Measurements from ENCODE around the gene C2CD5.
"Not testable (repeated sequence)": the region's sequence is repeated elsewhere in the genome, so short reads cannot be mapped to it uniquely, and the experiment has no call there.

C2CD5 gene

GRCh38 chr12:22536346-22536945 lies 7.9 kb downstream of the C2CD5 start:
- no peak for DNase-seq (ENCODE audit: low spot score)

- no peak for DNase-seq (ENCODE audit: low spot score)
These were observed 8.9 kb downstream of the C2CD5 start for GRCh38 chr12:22535478-22535877.

GRCh38 chr12:22535038-22535437 lies 9.3 kb downstream of the C2CD5 start:
- no peak for DNase-seq (ENCODE audit: low spot score)

GRCh38 chr12:22533155-22533554 lies 11.2 kb downstream of the C2CD5 start:
- no peak for DNase-seq (ENCODE audit: low spot score)

GRCh38 chr12:22532317-22532716 lies 12.0 kb downstream of the C2CD5 start:
- DNase-seq (ENCODE audit: low spot score): no peak

- no peak for DNase-seq (ENCODE audit: low spot score)
These were observed 13.1 kb downstream of the C2CD5 start for GRCh38 chr12:22531205-22531604.

GRCh38 chr12:22529281-22530060 lies 14.9 kb downstream of the C2CD5 start:
- DNase-seq (ENCODE audit: low spot score): peak; percentile 23

GRCh38 chr12:22527999-22528398 lies 16.3 kb downstream of the C2CD5 start:
- peak; percentile 52 for DNase-seq (ENCODE audit: low spot score)

GRCh38 chr12:22526836-22527235 lies 17.5 kb downstream of the C2CD5 start:
- no peak for DNase-seq (ENCODE audit: low spot score)

GRCh38 chr12:22525426-22525825 lies 18.9 kb downstream of the C2CD5 start:
- peak; percentile 44 for DNase-seq (ENCODE audit: low spot score)

- no peak for DNase-seq (ENCODE audit: low spot score)
These were observed 25.3 kb downstream of the C2CD5 start for GRCh38 chr12:22518998-22519397.

GRCh38 chr12:22518060-22518719 lies 26.2 kb downstream of the C2CD5 start:
- no peak for DNase-seq (ENCODE audit: low spot score)

GRCh38 chr12:22514875-22515274 lies 29.5 kb downstream of the C2CD5 start:
- no peak for DNase-seq (ENCODE audit: low spot score)

- DNase-seq (ENCODE audit: low spot score): no peak
These were observed 38.5 kb downstream of the C2CD5 start for GRCh38 chr12:22505826-22506225.

GRCh38 chr12:22500100-22500499 lies 44.2 kb downstream of the C2CD5 start:
- no peak for DNase-seq (ENCODE audit: low spot score)

- no peak for DNase-seq (ENCODE audit: low spot score)
These were observed 44.9 kb downstream of the C2CD5 start for GRCh38 chr12:22499445-22499844.

GRCh38 chr12:22494319-22494718 lies 50.0 kb downstream of the C2CD5 start:
- DNase-seq (ENCODE audit: low spot score): peak; percentile 16

GRCh38 chr12:22491034-22491433 lies 53.3 kb downstream of the C2CD5 start:
- DNase-seq (ENCODE audit: low spot score): no peak

GRCh38 chr12:22488478-22488877 lies 55.9 kb downstream of the C2CD5 start:
- no peak for DNase-seq (ENCODE audit: low spot score)

- DNase-seq (ENCODE audit: low spot score): not testable (repeated sequence)
These were observed 56.7 kb downstream of the C2CD5 start for GRCh38 chr12:22487683-22488082.

- DNase-seq (ENCODE audit: low spot score): no peak
These were observed 62.7 kb downstream of the C2CD5 start for GRCh38 chr12:22481547-22482104.

GRCh38 chr12:22480814-22481213 lies 63.5 kb downstream of the C2CD5 start:
- not testable (repeated sequence) for DNase-seq (ENCODE audit: low spot score)

- DNase-seq (ENCODE audit: low spot score): no peak
These were observed 64.3 kb downstream of the C2CD5 start for GRCh38 chr12:22480016-22480415.

All from GM03348 (cell line).